Bronchial epithelial cell (primary cell): ENCODE data around the gene PLA2G4E. TPM values are rescaled to one million over a fixed set of nuclear protein-coding genes. Genes with fewer than 3 reads are reported as not detected.
A peak's percentile ranks its signal among the peaks of the same experiment; 100 is the strongest.

Experiments used
- DNase-seq: peaks from one replicate; pipeline ENCODE4 v3.0.0-alpha.2; 2010; ENCODE audit warnings: low read depth
- FAIRE-seq: peaks from 2 replicates; lab custom pipeline; 2011; peaks lifted over from hg19 to GRCh38; lab: Jason Lieb, UNC
- H3K27me3 ChIP-seq: 2 replicates; pipeline ENCODE4 v1.5.1; 2011; ENCODE audit warnings: low read length; ENCODE audit not compliant: control insufficient read depth, insufficient read depth
- H3K36me3 ChIP-seq: 2 replicates; pipeline ENCODE4 v1.5.1; 2011; ENCODE audit warnings: low read length; ENCODE audit not compliant: control insufficient read depth, insufficient read depth
- H3K4me3 ChIP-seq: 2 replicates; pipeline ENCODE4 v1.5.1; 2011; ENCODE audit warnings: mild to moderate bottlenecking, low read depth, low read length, control low read depth
- total RNA-seq: library from RNA; depleted of rRNA; stranded (reverse); fragments of >200 nt; gene quantifications from 2 replicates; pipeline ENCODE4 v1.2.1, GENCODE V29; 2014
- TF ChIP-seq, protein P1 (sequence below): IDR thresholded peaks from 2 replicates; pipeline ENCODE4 v1.5.1; 2011; ENCODE audit warnings: mild to moderate bottlenecking, moderate library complexity, low read length, control low read depth, inconsistent platforms; ENCODE audit not compliant: insufficient read depth, severe bottlenecking

Gene PLA2G4E
- total RNA-seq, 1 donor from 2014 or later: under 0.01 TPM

DNA sequence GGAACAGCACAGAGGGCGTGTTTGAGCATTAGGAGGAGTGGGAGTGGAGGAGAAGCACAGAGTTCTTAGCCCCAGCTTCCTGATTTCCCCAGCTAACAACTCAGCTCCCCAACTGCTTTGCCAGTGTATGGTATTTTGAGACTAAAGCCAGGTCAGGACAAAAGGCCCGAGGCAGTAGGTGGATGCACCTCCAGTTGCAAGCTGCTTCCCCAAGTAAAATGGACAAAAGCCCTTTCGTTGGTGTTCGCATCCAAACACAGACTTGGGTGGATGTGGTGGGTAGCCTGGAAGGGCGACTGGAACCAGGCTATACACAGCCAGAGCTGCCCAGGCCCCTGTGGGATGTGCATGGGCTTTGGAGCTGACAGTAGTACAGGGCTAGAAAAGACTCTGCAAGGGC is 36.2 kb downstream of the PLA2G4E start:
- TF ChIP-seq, protein P1, sequence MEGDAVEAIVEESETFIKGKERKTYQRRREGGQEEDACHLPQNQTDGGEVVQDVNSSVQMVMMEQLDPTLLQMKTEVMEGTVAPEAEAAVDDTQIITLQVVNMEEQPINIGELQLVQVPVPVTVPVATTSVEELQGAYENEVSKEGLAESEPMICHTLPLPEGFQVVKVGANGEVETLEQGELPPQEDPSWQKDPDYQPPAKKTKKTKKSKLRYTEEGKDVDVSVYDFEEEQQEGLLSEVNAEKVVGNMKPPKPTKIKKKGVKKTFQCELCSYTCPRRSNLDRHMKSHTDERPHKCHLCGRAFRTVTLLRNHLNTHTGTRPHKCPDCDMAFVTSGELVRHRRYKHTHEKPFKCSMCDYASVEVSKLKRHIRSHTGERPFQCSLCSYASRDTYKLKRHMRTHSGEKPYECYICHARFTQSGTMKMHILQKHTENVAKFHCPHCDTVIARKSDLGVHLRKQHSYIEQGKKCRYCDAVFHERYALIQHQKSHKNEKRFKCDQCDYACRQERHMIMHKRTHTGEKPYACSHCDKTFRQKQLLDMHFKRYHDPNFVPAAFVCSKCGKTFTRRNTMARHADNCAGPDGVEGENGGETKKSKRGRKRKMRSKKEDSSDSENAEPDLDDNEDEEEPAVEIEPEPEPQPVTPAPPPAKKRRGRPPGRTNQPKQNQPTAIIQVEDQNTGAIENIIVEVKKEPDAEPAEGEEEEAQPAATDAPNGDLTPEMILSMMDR: no peak
- no peak for DNase-seq

DNA sequence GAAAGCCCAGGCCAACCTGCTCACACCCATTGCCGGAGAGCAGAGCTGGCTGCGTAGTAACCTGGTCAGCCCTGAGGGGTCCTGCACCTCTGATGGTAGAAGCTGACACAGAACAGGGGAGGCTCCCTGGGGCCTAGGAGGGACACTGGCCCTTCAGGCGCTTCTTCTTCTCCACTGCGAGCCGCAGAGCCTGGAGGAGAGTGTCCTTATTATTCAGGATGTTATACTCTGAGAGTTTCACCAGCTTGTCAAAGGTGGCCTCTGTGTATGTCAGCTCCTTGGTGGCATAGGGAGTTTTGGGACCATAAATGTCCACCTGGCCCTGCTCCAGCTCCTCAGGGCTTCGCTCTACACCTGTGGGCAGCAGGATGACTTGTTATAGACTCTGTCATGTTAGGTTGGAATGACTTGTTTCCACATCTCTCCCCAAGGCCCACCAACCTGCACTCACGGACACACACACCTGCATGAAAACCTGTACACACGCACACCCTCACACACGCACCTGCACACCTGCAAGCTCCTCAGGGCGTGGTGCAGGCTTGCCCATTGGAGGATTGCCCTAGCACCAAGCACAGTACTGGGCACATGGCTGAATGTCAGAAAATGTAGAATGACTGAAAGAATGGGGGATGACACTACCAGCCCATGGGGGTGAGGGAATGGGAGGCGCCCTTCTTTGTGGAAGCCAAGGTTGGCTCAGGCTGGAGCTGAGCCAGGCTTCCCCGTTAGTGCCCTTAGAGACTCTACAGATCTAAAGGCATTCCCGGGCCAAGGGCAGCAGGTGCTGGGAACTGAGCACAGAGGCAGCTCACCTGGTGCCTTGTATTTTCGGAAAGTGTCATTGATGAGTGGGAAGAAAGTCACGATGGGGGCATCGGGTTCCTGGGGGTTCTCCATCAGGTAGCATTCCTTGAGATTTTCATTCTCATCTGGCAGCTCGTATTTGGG is 36.9 kb downstream of the PLA2G4E start:
- no peak overlapping the region for H3K4me3 ChIP-seq
- TF ChIP-seq, protein P1: no peak
- DNase-seq (no peak), FAIRE-seq (peak; percentile 52)
- no peaks in the 10 kb centered on the region for H3K27me3 ChIP-seq
- H3K36me3 ChIP-seq: no peaks in the 10 kb centered on the region

More for the DNA sequence above, 36.2 kb downstream of the PLA2G4E start:
- Histone ChIP-seq H3K4me3 (no peak overlapping the region), H3K27me3 (no peaks in the 10 kb centered on the region), H3K36me3 (no peaks in the 10 kb centered on the region)
- no peak for FAIRE-seq

DNA sequence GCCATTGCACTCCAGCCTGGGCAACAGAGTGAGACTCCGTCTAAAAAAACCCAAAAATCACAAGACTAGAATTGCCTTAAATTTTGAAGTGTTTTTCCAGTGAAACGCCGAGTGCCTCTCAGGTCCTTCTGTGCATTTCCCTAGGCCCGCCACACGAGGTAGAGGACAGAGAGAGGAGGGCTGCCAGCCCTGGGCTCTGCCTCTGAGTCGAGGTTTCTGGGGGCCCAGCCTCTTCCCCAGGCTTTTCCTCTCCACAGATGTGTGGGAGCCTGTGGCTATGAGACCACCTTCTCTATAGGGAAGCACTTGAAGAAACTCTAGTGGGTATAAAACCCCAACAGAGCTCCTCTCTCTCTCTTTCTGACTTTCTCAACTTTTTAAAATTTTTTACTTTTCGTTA is 37.6 kb downstream of the PLA2G4E start:
- Histone ChIP-seq H3K4me3 (no peak overlapping the region), H3K27me3 (no peaks in the 10 kb centered on the region), H3K36me3 (no peaks in the 10 kb centered on the region)
- DNase-seq (no peak), FAIRE-seq (no peak)
- TF ChIP-seq, protein P1: no peak

DNA sequence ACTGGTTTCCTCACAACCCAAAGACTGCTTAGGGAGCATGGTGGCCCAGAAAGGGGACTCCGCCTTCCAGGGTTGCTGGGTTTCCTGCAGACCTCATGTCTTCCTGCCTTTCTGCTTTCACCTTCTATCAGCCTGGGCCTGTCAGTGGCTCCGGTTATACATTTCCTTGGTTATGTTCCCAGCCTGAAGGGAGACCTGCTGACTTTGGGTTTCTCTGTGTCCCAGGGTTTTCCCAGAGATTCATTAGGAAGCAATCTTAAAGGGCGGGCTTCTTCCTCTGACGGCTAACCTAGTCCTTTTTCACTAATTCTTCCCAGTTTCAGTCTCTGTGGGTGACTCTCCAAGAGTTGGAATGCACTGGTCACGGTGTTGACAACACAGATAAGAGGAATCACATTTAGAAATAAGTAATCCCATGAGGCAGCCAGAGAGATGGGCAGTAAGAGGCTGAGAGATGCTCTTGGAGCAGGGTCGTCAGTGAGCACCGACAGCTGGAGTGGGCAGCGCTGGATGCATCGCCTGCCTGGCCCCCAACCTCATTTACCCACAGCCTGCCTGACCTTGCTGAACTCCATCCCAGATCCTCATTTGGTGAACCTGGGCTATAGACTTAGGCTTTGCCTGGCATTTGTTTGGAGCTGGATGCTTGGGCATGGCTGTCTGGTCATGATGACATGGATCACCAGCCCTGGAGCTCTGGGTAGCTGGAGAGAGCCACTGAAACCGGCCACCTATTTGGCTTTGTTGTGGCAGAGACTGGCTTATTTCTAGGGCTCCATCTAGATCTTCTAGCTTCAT is 38.5 kb downstream of the PLA2G4E start:
- TF ChIP-seq, protein P1: no peak
- Histone ChIP-seq H3K36me3 (no peaks in the 10 kb centered on the region), H3K27me3 (no peaks in the 10 kb centered on the region), H3K4me3 (no peak overlapping the region)
- DNase-seq: no peak
- FAIRE-seq: peak; percentile 62

DNA sequence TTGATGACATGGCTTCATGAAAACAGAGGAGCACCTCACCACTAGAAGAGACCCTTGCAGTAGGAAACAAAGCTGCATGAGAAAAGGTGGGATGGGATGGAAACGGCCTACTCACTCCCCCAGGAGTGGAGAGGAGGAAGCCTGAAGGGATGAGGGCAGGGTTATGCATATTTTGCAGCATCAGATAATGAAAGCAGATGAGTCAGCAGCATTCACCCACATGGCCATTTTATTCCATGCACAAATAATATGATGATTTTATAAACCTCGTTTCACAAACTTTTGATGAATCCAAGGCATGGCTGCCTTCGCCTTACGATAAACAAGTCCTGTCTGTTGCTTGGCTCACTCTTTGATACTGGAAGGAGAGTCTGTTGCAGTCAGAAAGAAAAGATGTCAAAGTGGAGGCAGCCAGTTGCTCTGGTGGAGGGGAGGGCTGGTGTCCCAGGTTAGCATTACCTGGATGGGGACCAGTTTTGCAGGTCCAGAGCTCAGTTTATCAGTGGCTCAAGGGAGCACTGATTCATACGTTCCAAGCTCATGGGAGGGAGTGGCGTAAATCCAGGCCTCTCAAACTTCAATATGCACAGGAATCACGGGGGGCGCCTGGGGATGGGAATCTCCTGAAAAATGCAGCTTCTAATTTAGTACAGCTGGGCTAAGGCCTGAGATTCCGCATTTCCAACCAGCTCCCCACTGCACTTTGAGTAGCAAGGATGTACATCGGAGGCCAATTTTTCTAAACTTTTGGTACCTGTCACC is 39.3 kb downstream of the PLA2G4E start:
- TF ChIP-seq, protein P1: no peak
- H3K4me3 ChIP-seq: no peak overlapping the region
- no peaks in the 10 kb centered on the region for H3K36me3 ChIP-seq
- no peaks in the 10 kb centered on the region for H3K27me3 ChIP-seq
- DNase-seq: no peak
- peak; percentile 28 for FAIRE-seq
